Central memory CD8-positive, alpha-beta T cell (primary cell): ENCODE data around the gene GRM7.

Source experiments
- ATAC-seq: fragments of 150-1000 bp; cut with Tn5 transposase; replicated peaks from 2 replicates; pipeline ENCODE4 v1.10.0; 2022; ENCODE audit warnings: mild to moderate bottlenecking, moderate FRiP score, moderate number of reproducible peaks; ENCODE audit not compliant: poor library complexity, severe bottlenecking; ENCODE audit errors: extremely low read depth
- DNase-seq, 2 donors: peaks; one replicate each; pipeline ENCODE4 v3.0.0; 2021; ENCODE audit warnings: low spot score in 2 of 2
- H3K27ac Mint-ChIP-seq: one replicate; pipeline ENCODE4 v1.8.0; 2022; ENCODE audit warnings: low read depth, mild to moderate bottlenecking, moderate library complexity, mixed read lengths
- H3K27me3 Mint-ChIP-seq: one replicate; pipeline ENCODE4 v1.8.0; 2022; ENCODE audit warnings: mixed read lengths
- H3K36me3 Mint-ChIP-seq: one replicate; pipeline ENCODE4 v1.8.0; 2022; ENCODE audit warnings: mild to moderate bottlenecking, moderate library complexity, mixed read lengths; ENCODE audit not compliant: insufficient read depth
- H3K4me1 Mint-ChIP-seq: one replicate; pipeline ENCODE4 v1.8.0; 2022; ENCODE audit warnings: mixed read lengths
- H3K4me3 Mint-ChIP-seq: one replicate; pipeline ENCODE4 v1.8.0; 2022; ENCODE audit warnings: mild to moderate bottlenecking, moderate library complexity, mixed read lengths
- H3K9me3 Mint-ChIP-seq: one replicate; pipeline ENCODE4 v1.8.0; 2022; ENCODE audit warnings: mixed read lengths

The GRM7 gene

GRCh38 chr3:7447197-7447769 lies 586.4 kb downstream of the GRM7 start:
- Mint-ChIP-seq H3K4me1 (no peaks in the 10 kb centered on the region), H3K9me3 (peaks cover 30% of the 10 kb centered on the region), H3K36me3 (no peaks in the 10 kb centered on the region), H3K27ac (no peak overlapping the region), H3K27me3 (no peaks in the 10 kb centered on the region), H3K4me3 (no peak overlapping the region)
- ATAC-seq (no peak), DNase-seq (no peak)

- H3K27me3 Mint-ChIP-seq = no peaks in the 10 kb centered on the region
- no peak overlapping the region for H3K4me3 Mint-ChIP-seq
- H3K4me1 Mint-ChIP-seq = no peaks in the 10 kb centered on the region
- H3K36me3 Mint-ChIP-seq = no peaks in the 10 kb centered on the region
- H3K27ac Mint-ChIP-seq = no peak overlapping the region
- DNase-seq (no peak), ATAC-seq (no peak)
- H3K9me3 Mint-ChIP-seq = peaks cover 29% of the 10 kb centered on the region
These were observed 595.5 kb downstream of the GRM7 start for GRCh38 chr3:7456386-7456785.

DNA sequence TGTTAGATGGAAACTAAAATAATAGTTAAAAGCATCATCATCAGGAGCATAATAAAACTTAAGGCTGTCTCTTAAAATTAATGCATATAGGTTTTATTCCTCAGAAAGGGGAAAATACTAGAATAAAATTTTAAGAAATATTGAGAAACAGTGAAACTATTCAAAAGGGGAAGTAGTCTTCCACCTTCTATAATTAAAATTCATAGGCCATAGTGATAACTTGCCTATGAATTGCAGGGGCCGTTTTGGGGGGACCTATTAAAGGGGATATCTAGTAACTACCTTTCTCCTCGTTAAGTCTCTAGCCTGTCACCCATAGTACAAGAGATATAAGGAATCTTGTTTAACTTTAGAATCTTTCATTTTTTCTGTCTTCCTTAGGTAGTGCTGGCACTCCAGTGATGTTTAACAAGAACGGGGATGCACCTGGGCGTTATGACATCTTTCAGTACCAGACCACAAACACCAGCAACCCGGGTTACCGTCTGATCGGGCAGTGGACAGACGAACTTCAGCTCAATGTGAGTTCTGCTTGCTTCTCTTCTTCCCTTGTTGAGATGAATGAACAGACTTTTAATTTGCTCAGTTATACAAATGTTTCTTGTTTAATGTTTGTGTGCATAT lies 600.4 kb downstream of the GRM7 start:
- no peak overlapping the region for H3K4me3 Mint-ChIP-seq
- H3K27ac Mint-ChIP-seq = no peak overlapping the region
- no peak for DNase-seq
- H3K4me1 Mint-ChIP-seq = no peaks in the 10 kb centered on the region
- ATAC-seq = no peak
- peaks cover 2% of the 10 kb centered on the region for H3K36me3 Mint-ChIP-seq
- peaks cover 37% of the 10 kb centered on the region for H3K9me3 Mint-ChIP-seq
- no peaks in the 10 kb centered on the region for H3K27me3 Mint-ChIP-seq

GRCh38 chr3:7469866-7470265 lies 609.0 kb downstream of the GRM7 start:
- H3K27me3 Mint-ChIP-seq = no peaks in the 10 kb centered on the region
- DNase-seq = no peak
- H3K4me3 Mint-ChIP-seq = no peak overlapping the region
- no peaks in the 10 kb centered on the region for H3K36me3 Mint-ChIP-seq
- no peaks in the 10 kb centered on the region for H3K4me1 Mint-ChIP-seq
- ATAC-seq = no peak
- no peak overlapping the region for H3K27ac Mint-ChIP-seq
- peaks cover 27% of the 10 kb centered on the region for H3K9me3 Mint-ChIP-seq

DNA sequence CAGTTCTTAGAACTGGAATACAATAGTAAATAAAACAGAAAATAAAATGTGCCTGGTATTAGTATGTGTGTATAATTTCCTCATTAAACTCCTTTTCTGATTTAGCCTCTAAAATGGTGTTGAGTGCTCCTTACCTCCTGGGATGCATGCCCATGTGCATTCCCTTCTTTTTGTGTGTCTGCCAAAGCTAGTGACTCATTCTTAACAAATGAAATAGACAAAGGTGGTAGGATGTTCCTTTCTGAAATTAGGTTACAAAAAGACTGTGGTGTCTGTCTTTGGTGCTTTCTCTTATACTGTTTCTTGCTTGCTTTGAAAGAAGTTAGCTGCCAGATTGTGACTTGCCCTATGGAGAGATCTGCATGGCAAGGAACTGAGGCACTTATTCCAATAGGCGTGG lies 623.7 kb downstream of the GRM7 start:
- ATAC-seq = no peak
- Mint-ChIP-seq H3K4me3 (no peak overlapping the region), H3K27ac (no peak overlapping the region)

DNA sequence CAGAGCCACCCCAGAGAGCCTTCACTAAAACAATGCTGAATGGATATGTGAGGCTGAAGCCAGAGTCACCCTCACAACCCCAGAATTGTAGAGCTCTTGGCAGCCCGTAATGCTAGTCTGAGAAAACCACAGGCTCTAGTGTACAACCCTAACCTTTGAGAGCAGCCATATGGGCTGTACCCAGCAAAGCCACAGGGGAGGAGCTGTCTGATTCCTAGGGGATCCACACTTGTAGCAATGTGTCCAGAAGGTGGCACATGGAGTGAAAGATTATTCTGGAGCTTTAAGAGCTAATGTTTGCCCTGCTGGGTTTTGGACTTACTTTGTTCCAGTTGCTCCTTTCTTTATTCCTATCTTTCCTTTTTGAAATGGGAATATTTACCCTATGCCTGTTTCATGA lies 626.8 kb downstream of the GRM7 start:
- ATAC-seq (no peak), DNase-seq (no peak)
- Mint-ChIP-seq H3K4me3 (no peak overlapping the region), H3K9me3 (peaks cover 10% of the 10 kb centered on the region), H3K27me3 (no peaks in the 10 kb centered on the region), H3K36me3 (no peaks in the 10 kb centered on the region), H3K4me1 (no peaks in the 10 kb centered on the region), H3K27ac (no peak overlapping the region)

More for the DNA sequence above, 623.7 kb downstream of the GRM7 start:
- Mint-ChIP-seq H3K9me3 (peaks cover 10% of the 10 kb centered on the region), H3K4me1 (no peaks in the 10 kb centered on the region), H3K36me3 (no peaks in the 10 kb centered on the region), H3K27me3 (no peaks in the 10 kb centered on the region)
- no peak for DNase-seq

DNA sequence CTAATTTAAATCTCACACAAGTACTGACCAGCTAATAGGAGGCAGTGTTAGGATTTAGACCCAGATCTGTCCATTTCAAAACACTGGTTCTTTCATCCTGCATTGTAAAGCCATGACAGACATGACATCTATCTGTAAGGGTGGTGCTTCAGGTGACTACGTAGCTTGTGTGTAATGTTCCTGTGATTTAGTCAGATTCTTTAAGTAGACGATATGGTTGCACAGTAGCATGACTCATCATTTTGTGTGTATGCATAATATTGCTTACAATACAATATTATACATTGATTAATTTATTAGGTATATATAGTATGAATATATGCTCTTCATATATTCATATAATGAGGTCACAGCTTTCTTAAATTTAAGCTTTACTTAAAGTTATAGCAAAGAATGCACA lies 628.5 kb downstream of the GRM7 start:
- Mint-ChIP-seq H3K36me3 (no peaks in the 10 kb centered on the region), H3K4me1 (no peaks in the 10 kb centered on the region), H3K27ac (no peak overlapping the region), H3K27me3 (no peaks in the 10 kb centered on the region), H3K9me3 (peaks cover 10% of the 10 kb centered on the region), H3K4me3 (no peak overlapping the region)
- ATAC-seq (no peak), DNase-seq (no peak)

GRCh38 chr3:7498715-7499114 lies 637.8 kb downstream of the GRM7 start:
- Mint-ChIP-seq H3K4me3 (no peak overlapping the region), H3K9me3 (peaks cover 6% of the 10 kb centered on the region), H3K27ac (no peak overlapping the region), H3K27me3 (no peaks in the 10 kb centered on the region), H3K4me1 (no peaks in the 10 kb centered on the region), H3K36me3 (no peaks in the 10 kb centered on the region)
- DNase-seq (no peak), ATAC-seq (no peak)

DNA sequence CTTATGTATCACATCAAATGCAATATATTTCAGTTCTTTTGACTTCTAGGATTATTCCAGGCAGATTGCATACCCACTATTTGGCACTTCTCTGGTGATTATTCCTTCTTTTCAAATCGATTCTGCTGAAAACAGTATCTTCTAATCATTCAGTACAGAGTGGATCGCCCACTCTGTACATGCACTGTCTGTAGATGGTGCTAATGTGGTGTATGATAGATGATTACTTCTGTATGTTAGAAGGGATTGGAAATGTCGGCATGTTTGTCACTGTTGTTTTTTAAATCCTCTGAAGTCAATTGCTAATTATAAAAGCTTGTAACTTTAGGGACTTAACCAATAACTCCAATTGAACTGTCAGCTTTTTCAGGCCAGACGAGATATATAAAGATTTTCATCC lies 642.5 kb downstream of the GRM7 start:
- H3K4me3 Mint-ChIP-seq = no peak overlapping the region
- H3K4me1 Mint-ChIP-seq = no peaks in the 10 kb centered on the region
- H3K27ac Mint-ChIP-seq = no peak overlapping the region
- peaks cover 6% of the 10 kb centered on the region for H3K9me3 Mint-ChIP-seq
- H3K27me3 Mint-ChIP-seq = no peaks in the 10 kb centered on the region
- H3K36me3 Mint-ChIP-seq = no peaks in the 10 kb centered on the region
- ATAC-seq = no peak
- DNase-seq = no peak

DNA sequence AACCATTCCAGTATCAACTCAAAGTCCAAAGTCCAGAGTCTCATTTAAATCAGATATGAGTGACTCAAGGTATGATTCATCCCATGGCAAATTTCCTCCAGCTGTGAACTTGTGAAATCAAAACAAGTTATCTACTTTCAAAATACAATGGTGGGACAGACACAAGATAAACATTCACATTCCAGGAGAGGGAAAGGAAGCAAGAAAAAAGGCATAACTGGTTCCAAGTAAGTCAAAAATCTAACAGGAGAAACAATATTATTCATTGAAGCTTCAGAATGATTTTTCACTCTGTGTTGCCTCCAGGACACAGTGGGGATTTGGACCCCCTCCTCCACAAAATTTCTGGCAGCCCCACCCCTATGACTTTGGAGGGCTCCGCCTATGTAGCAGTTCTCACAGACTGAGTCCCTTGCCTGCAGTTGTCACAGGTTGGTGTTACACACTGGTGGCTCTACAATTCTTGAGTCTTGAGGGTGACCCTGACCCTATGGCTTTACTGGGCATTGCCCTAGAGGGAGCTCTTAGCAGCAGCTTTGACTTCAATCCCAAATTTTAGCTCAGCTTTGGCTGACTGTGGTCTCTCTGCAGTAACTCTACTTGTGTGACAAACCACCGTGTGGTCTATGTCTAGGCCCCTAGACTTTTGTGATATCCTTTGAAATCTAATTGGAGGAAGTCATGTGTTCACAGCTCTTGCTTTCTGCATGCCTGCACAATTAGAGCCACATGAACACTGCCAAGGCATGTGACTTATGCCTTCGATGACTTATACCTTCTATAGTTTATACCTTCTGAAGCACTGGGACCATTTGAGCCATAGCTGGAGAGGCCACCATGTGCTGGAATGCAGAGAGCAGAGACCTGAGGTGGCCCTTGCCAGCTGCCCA lies 644.2 kb downstream of the GRM7 start:
- no peaks in the 10 kb centered on the region for H3K4me1 Mint-ChIP-seq
- DNase-seq (no peak), ATAC-seq (no peak)
- H3K36me3 Mint-ChIP-seq = no peaks in the 10 kb centered on the region
- H3K4me3 Mint-ChIP-seq = no peak overlapping the region
- H3K27me3 Mint-ChIP-seq = no peaks in the 10 kb centered on the region
- H3K9me3 Mint-ChIP-seq = peaks cover 2% of the 10 kb centered on the region
- H3K27ac Mint-ChIP-seq = no peak overlapping the region

DNA sequence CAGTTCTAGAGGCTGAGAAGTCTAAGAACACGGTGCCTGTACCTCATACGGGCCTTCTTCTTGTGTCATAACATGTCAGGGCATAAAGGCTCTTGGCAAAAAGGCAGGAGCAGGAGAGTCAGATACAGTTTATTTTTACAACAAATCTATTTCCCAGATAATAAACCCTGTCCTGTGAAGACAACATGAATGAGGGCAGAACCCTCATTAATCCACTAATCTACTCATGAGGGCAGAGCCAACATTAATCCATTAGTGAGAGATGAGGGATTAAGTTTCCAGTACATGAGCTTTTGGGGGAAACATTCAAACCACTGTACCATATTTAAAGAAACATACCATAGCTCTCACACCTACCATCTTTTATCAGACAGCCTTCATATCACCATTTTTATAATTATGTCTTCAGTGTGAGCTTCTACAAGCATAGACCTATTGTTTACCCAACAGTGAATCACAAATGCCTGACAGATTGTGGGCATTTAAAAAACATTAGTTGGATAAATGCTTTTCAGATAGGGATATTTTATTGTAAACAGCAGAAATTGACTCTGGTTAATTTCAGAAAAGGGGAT lies 645.8 kb downstream of the GRM7 start:
- no peak overlapping the region for H3K4me3 Mint-ChIP-seq
- H3K36me3 Mint-ChIP-seq = no peaks in the 10 kb centered on the region
- H3K27me3 Mint-ChIP-seq = no peaks in the 10 kb centered on the region
- no peaks in the 10 kb centered on the region for H3K9me3 Mint-ChIP-seq
- DNase-seq (no peak), ATAC-seq (no peak)
- no peaks in the 10 kb centered on the region for H3K4me1 Mint-ChIP-seq
- H3K27ac Mint-ChIP-seq = no peak overlapping the region

- Mint-ChIP-seq H3K4me3 (no peak overlapping the region), H3K27me3 (no peaks in the 10 kb centered on the region), H3K4me1 (no peaks in the 10 kb centered on the region), H3K9me3 (no peaks in the 10 kb centered on the region), H3K36me3 (no peaks in the 10 kb centered on the region), H3K27ac (no peak overlapping the region)
- ATAC-seq = no peak
- DNase-seq = no peak
These were observed 647.9 kb downstream of the GRM7 start for GRCh38 chr3:7508821-7509220.

DNA sequence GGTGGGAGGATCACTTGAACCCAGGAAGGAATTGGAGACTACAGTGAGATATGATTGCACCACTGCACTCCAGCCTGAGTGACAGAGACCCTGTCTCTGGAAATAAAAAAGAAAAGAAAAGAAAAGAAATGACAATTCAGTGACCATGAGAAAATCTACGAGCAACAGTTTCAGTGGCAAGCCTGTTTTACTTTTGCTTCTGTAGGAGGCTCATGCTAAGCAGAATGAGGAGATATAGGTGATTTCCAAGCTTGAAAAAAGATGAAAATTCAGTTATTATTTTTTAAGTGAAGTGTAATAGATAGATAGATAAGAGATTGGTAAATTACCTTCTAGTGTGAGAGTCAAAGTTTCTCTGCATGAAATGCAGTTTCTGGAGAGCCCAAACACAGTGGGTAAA lies 651.1 kb downstream of the GRM7 start:
- Mint-ChIP-seq H3K9me3 (no peaks in the 10 kb centered on the region), H3K4me3 (no peak overlapping the region), H3K27me3 (no peaks in the 10 kb centered on the region)

More for the DNA sequence above, 651.1 kb downstream of the GRM7 start:
- no peaks in the 10 kb centered on the region for H3K4me1 Mint-ChIP-seq
- H3K27ac Mint-ChIP-seq = no peak overlapping the region
- no peak for ATAC-seq
- DNase-seq = no peak
- no peaks in the 10 kb centered on the region for H3K36me3 Mint-ChIP-seq
